ENCODE measurements around the gene RALGAPA1.

GRCh38 chr14:35661875-35662274 lies 147.2 kb downstream of the RALGAPA1 start:
- TF ChIP-seq CTCF (IDR thresholded peaks at IDR 0.05) (no peak), POLR2A (IDR thresholded peaks at IDR 0.05) (no peak), POLR2AphosphoS5 (IDR thresholded peaks at IDR 0.05) (no peak), EP300 (IDR thresholded peaks at IDR 0.05) (no peak)

All from upper lobe of left lung (tissue), 4 donors.